SIG-M5 treated with dmso at 0.1 percent for 504 hours (cell line): Measurements from ENCODE around the gene FOXQ1.
A peak's percentile ranks its signal among the peaks of the same experiment; 100 is the strongest.
"Not testable (repeated sequence)": the region's sequence is repeated elsewhere in the genome, so short reads cannot be mapped to it uniquely, and the experiment has no call there.

ENCODE experiments used
- DNase-seq: peaks from one replicate; lab custom pipeline; 2025; ENCODE audit not compliant: unreplicated experiment; lab: John Stamatoyannopoulos, UW

The FOXQ1 gene

DNA sequence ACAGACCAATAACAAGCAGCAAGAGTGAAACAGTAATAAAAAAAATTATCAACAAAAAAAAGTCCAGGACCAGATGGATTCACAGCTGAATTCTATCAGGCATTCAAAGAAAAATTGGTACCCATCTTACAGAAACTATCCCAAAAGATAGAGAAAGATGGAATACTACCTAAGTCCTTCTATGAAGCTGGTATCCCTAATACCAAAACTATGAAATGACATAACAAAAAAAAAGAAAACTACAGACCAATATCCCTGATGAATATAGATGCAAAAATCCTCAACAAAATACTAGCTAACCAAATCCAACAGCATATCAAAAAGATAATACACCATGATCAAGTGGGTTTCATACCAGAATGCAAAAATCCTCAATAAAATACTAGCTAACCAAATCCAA lies 43.2 kb downstream of the FOXQ1 start:
- DNase-seq = not testable (repeated sequence)

DNA sequence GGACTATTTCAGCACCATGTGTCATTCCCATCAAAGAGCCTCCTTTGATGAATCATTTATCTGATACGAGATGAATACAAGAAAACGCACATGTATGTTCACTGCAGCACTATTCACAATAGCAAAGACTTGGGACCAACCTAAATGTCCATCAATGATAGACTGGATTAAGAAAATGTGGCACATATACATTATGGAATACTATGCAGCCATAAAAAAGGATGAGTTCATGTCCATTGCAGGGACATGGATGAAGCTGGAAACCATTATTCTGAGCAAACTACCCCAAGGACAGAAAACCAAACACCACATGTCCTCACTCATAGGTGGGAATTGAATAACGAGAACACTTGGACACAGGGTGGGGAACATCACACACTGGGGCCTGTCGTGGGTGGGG lies 49.8 kb downstream of the FOXQ1 start:
- DNase-seq = not testable (repeated sequence)

DNA sequence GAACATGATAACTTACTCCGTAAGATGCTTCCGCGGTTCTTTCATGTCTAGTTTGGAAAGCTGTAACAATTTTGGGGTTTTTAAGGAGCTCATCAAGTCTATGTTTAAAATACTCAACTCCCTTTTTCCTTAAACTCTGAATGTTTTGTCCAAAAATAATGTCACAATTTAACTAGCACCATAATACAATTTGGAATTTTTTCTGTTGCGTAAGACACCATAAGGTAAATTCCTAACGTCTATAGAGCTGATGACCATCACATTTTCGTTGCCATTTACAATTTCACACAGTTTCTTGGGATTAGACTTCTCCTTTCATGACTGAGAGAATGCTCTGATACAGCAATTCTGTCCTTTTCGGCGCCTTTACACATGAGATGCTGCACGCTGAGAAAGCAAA lies 50.7 kb downstream of the FOXQ1 start:
- no peak for DNase-seq

DNA sequence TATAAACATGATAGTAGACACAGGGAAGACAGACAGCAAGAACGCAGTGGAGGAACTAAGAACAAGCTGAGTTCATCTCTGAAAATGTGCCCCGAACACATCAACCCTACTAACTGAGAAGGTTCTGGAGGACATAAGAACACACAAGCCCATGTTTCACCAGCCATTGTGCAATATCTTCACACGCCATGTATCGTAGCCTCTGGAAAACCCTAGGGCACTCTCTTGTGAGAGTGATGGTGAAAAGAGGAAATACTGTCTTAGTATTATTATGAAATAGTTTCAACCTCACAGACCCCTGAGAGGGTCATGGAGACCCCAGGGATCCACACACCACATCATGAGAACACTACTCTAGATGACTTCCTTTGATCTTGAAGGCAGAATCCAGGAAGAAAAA lies 51.4 kb downstream of the FOXQ1 start:
- DNase-seq = peak; percentile 43

DNA sequence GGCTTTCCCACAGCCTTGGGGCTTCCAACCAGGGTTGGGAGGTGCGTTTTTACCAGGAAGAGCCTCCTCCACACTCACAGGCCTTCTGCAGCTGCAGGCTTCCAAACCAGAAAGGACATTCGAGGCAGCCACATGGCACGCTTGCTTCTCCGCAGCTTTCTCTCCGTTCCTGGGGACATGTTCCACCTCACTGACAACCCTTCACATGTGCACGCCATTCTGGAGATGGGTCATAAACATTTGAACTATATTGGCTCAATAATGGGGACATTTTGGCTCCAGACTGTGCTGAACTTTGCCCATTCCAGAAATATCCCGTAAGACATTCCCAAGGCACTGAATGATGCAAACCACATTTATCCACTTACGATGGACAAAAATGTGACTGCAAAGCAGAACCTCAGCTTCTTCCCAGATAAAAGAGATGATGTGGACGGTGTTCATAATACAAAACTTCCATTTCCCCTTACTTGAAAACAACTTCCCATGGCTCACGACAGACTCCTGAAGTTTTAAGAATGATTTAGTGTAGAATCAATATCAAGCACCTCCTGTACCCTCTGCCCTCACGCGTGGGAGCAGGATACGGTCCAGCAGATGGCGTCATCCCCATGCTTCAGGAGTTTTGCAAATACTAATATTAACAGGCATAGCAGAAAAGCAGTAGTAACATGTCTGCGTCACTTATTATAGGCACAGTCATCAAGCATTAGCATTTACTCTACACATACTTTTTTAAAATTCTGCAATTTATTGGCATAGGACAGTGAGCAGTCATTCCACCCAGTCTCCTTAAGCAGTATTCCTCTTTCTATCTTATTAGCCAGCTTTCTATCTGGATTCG lies 52.1 kb downstream of the FOXQ1 start:
- DNase-seq = no peak
